HL-60 (cell line): ENCODE results near the gene TTC33.

Experiments
- CTCF ChIP-seq: IDR thresholded peaks from one replicate; pipeline ENCODE4 v1.5.1; 2011; ENCODE audit warnings: low read length, control low read depth, inconsistent platforms; ENCODE audit not compliant: insufficient read depth
- GABPA ChIP-seq: IDR thresholded peaks from 2 replicates; pipeline ENCODE4 v1.6.1; 2012; ENCODE audit warnings: low read depth
- POLR2AphosphoS5 ChIP-seq: IDR thresholded peaks from 2 replicates; pipeline ENCODE4 v1.6.1; 2012; ENCODE audit warnings: low read depth
- REST ChIP-seq: IDR thresholded peaks from 2 replicates; pipeline ENCODE4 v1.6.1; 2012; ENCODE audit warnings: low read depth; ENCODE audit not compliant: insufficient replicate concordance

GRCh38 chr5:40688127-40688761 is 67.5 kb downstream of the TTC33 start:
- TF ChIP-seq CTCF, result peak; percentile 66
- TF ChIP-seq POLR2AphosphoS5, result no peak
- TF ChIP-seq GABPA, result no peak
- TF ChIP-seq REST, result no peak
